GM19099 (cell line): ENCODE results near the gene MAPK8.

ENCODE experiments used
- POLR2A ChIP-seq: IDR thresholded peaks from 3 replicates; pipeline ENCODE4 v1.6.1; 2011; ENCODE audit warnings: low read depth; ENCODE audit not compliant: insufficient read length; ENCODE audit errors: extremely low read depth

MAPK8 gene

GRCh38 chr10:48343921-48344598 is 37.6 kb downstream of the MAPK8 start:
- no peak for TF ChIP-seq POLR2A

- TF ChIP-seq POLR2A, result no peak
Observed at GRCh38 chr10:48353246-48353645, 46.8 kb downstream of the MAPK8 start.

GRCh38 chr10:48357631-48358030 is 51.2 kb downstream of the MAPK8 start:
- no peak for TF ChIP-seq POLR2A

- no peak for TF ChIP-seq POLR2A
Observed at GRCh38 chr10:48358162-48358561, 51.7 kb downstream of the MAPK8 start.

- no peak for TF ChIP-seq POLR2A
Observed at GRCh38 chr10:48358838-48359237, 52.4 kb downstream of the MAPK8 start.

- TF ChIP-seq POLR2A, result no peak
Observed at GRCh38 chr10:48361176-48361575, 54.7 kb downstream of the MAPK8 start.

- no peak for TF ChIP-seq POLR2A
Observed at GRCh38 chr10:48363617-48364355, 57.3 kb downstream of the MAPK8 start.

- no peak for TF ChIP-seq POLR2A
Observed at GRCh38 chr10:48364659-48365405, 58.4 kb downstream of the MAPK8 start.

- TF ChIP-seq POLR2A, result no peak
Observed at GRCh38 chr10:48365668-48366067, 59.2 kb downstream of the MAPK8 start.

GRCh38 chr10:48366261-48366660 is 59.8 kb downstream of the MAPK8 start:
- no peak for TF ChIP-seq POLR2A

GRCh38 chr10:48369501-48369900 is 63.0 kb downstream of the MAPK8 start:
- TF ChIP-seq POLR2A, result no peak

GRCh38 chr10:48377751-48378530 is 71.5 kb downstream of the MAPK8 start:
- TF ChIP-seq POLR2A, result no peak

- TF ChIP-seq POLR2A, result no peak
Observed at GRCh38 chr10:48378675-48379074, 72.2 kb downstream of the MAPK8 start.

GRCh38 chr10:48381971-48382370 is 75.5 kb downstream of the MAPK8 start:
- no peak for TF ChIP-seq POLR2A

- no peak for TF ChIP-seq POLR2A
Observed at GRCh38 chr10:48382982-48383381, 76.5 kb downstream of the MAPK8 start.

GRCh38 chr10:48383393-48383792 is 76.9 kb downstream of the MAPK8 start:
- no peak for TF ChIP-seq POLR2A

- no peak for TF ChIP-seq POLR2A
Observed at GRCh38 chr10:48384699-48384982, 78.2 kb downstream of the MAPK8 start.
